Heart left ventricle (tissue), 13 donors: ENCODE results near the gene PCGF3.

Experiments
- POLR2A ChIP-seq, 2 donors: fragments of 450-650 bp; IDR thresholded peaks; one replicate each; pipeline ENCODE4 v1.6.1; 2017; ENCODE audit warnings: antibody characterized with exemption in 2 of 2, mild to moderate bottlenecking in 2 of 2, moderate library complexity in 2 of 2
- TF ChIP-seq, protein P1 (sequence below), 12 donors: fragments of 200-600 bp; sonication (generic) in 4 of 12; IDR thresholded peaks; one replicate each; pipeline versions ENCODE4 v1.5.0 to v1.8.0; 2018 to 2022; ENCODE audit warnings: antibody characterized with exemption in 12 of 12, mild to moderate bottlenecking in 5 of 12
- donor health status: ischemic (EF 13 %, LVEDD 7.1; RV severe dilation, severe dysfunction).
- donor health status: DM: no; HTN: yes; CAD: no.
- donor health status: DM: no; HTN: no; CAD: no.
- donor health status: ischemic (EF 25% LVEDD 6.9; RV normal size, moderate dysfunction).
- donor health status: ischemic (EF 25% LVEDD 5.7; RV mildly dilated, moderate dysfunction).
- donor health status: ischemic (EF 35%, LVEDD 5.7; RV mildly dilated, moderate dysfunction).
- donor health status: nonischemic (EF 11% LVEDD 7.7; RV severe dilation, severe dysfunction).
- donor health status: DM: yes; HTN: yes; CAD: no.
- donor health status: PGD.
- donor health status: ischemic (EF 29% LVEDD 5.4; RV normal size, mild dysfunction).
- donor health status: nonischemic (EF 23%, LVEDD 6.1; RV moderate dilation, normal function).

DNA sequence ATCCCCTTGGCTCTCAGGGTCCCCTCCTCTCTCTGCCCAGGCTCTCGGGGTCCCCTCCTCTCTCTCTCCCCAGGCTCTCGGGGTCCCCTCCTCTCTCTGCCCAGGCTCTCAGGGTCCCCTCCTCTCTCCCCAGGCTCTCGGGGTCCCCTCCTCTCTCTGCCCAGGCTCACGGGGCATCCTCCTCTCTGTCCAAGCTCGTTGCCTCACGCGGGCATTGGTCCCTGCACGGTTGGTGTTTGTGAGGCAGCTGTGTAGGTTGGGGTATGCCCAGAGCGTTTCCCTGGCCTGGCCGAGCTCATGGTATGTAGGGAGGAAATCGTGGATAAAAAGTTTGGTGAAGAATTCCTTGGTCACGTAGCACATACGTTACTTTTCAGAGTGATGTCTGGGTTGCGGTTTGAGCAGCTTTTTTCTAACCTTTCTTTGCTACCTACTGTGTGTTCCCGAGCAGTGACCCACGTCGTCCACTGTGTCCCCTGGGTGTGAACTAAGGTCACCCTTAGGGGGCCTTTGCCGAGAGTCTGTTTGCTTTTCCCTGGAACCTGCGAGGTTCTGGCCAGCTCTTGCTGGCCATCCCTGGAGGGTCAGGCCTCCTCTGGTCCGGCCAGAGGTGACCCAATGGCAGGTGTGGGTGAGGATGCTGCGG lies 36.6 kb downstream of the PCGF3 start:
- no peak for TF ChIP-seq POLR2A (IDR thresholded peaks at IDR 0.05)
- TF ChIP-seq, protein P1, sequence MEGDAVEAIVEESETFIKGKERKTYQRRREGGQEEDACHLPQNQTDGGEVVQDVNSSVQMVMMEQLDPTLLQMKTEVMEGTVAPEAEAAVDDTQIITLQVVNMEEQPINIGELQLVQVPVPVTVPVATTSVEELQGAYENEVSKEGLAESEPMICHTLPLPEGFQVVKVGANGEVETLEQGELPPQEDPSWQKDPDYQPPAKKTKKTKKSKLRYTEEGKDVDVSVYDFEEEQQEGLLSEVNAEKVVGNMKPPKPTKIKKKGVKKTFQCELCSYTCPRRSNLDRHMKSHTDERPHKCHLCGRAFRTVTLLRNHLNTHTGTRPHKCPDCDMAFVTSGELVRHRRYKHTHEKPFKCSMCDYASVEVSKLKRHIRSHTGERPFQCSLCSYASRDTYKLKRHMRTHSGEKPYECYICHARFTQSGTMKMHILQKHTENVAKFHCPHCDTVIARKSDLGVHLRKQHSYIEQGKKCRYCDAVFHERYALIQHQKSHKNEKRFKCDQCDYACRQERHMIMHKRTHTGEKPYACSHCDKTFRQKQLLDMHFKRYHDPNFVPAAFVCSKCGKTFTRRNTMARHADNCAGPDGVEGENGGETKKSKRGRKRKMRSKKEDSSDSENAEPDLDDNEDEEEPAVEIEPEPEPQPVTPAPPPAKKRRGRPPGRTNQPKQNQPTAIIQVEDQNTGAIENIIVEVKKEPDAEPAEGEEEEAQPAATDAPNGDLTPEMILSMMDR (IDR thresholded peaks at IDR 0.05): no peak
